H1 (cell line): ENCODE results near the gene GPX5. TPM values are rescaled to one million over a fixed set of nuclear protein-coding genes. Genes with fewer than 3 reads are reported as not detected.

Source experiments
- CTCF ChIA-PET: fragments of 300-600 bp; sonication (Branson Sonifier 250); formaldehyde crosslinking; loops from one replicate; lab custom pipeline; 2021; ENCODE audit not compliant: partially characterized antibody; lab: Charles Lee
- POLR2A ChIA-PET: fragments of 300-600 bp; sonication (Branson Sonifier 250); formaldehyde crosslinking; loops from one replicate; lab custom pipeline; 2021; ENCODE audit warnings: inconsistent platforms; ENCODE audit not compliant: partially characterized antibody; lab: Charles Lee
- DNase-seq, 2 experiments: peaks; one replicate each; pipeline versions ENCODE4 v3.0.0 to v3.0.0-alpha.2; 2010 to 2022; ENCODE audit warnings: low spot score in 2 of 2, low read depth in 1 of 2, mixed read lengths in 1 of 2
- FAIRE-seq: peaks from 2 replicates; lab custom pipeline; 2011; peaks lifted over from hg19 to GRCh38; lab: Jason Lieb, UNC
- H2AFZ ChIP-seq: 2 replicates; pipeline ENCODE4 v1.8.1; 2012; ENCODE audit warnings: low read length, inconsistent platforms
- H2AK5ac ChIP-seq: 2 replicates; pipeline ENCODE4 v1.6.1; 2013; ENCODE audit warnings: low read depth, low read length
- H2BK120ac ChIP-seq: replicated peaks from 2 replicates; pipeline ENCODE3; 2013; ENCODE audit warnings: low read depth, low read length, inconsistent platforms
- H2BK12ac ChIP-seq: 2 replicates; pipeline ENCODE4 v1.6.1; 2013; ENCODE audit warnings: low read depth, low read length
- H2BK15ac ChIP-seq: 2 replicates; pipeline ENCODE4 v1.6.1; 2013; ENCODE audit warnings: low read length
- H2BK20ac ChIP-seq: 2 replicates; pipeline ENCODE4 v1.6.1; 2013; ENCODE audit warnings: low read length
- H2BK5ac ChIP-seq: 2 replicates; pipeline ENCODE4 v1.6.1; 2013; ENCODE audit warnings: low read depth, low read length
- H3K14ac ChIP-seq: 2 replicates; pipeline ENCODE4 v1.6.1; 2013; ENCODE audit warnings: inconsistent platforms; ENCODE audit not compliant: insufficient read length
- H3K18ac ChIP-seq: 2 replicates; pipeline ENCODE4 v1.6.1; 2013; ENCODE audit warnings: low read length; ENCODE audit errors: extremely low read depth
- H3K23ac ChIP-seq: 2 replicates; pipeline ENCODE4 v1.6.1; 2013; ENCODE audit warnings: inconsistent platforms; ENCODE audit not compliant: insufficient read length
- H3K23me2 ChIP-seq: 2 replicates; pipeline ENCODE4 v1.6.1; 2013; ENCODE audit warnings: low read depth, low read length
- H3K27ac ChIP-seq: 2 replicates; pipeline ENCODE4 v1.6.1; 2011; ENCODE audit warnings: low read depth, low read length, inconsistent platforms
- H3K27me3 ChIP-seq, 4 experiments: replicated peaks in 1 of 4; 1 replicate in 1 of 4; 2 replicates in 3 of 4; pipeline versions ENCODE4 v1.6.1 to v1.8.1; 2011 to 2013; ENCODE audit warnings: low read length in 3 of 4, mild to moderate bottlenecking in 3 of 4, inconsistent platforms in 2 of 4, mixed read lengths in 2 of 4, moderate library complexity in 1 of 4; ENCODE audit not compliant: control insufficient read depth in 3 of 4, insufficient read depth in 3 of 4; ENCODE audit errors: extremely low read depth in 1 of 4
- H3K36me3 ChIP-seq, 4 experiments: 2 replicates each; pipeline versions ENCODE4 v1.6.1 to v1.8.1; 2011 to 2013; ENCODE audit warnings: mild to moderate bottlenecking in 4 of 4, low read length in 3 of 4, moderate library complexity in 2 of 4, control low read depth in 1 of 4, inconsistent platforms in 1 of 4; ENCODE audit not compliant: insufficient read depth in 4 of 4, control insufficient read depth in 2 of 4
- H3K4ac ChIP-seq: replicated peaks from 2 replicates; pipeline ENCODE3; 2013; ENCODE audit warnings: low read length, low read depth, mixed read lengths, inconsistent platforms; ENCODE audit not compliant: insufficient read length
- H3K4me1 ChIP-seq, 4 experiments: replicated peaks in 1 of 4; 1 replicate in 1 of 4; 2 replicates in 3 of 4; pipeline versions ENCODE4 v1.6.1 to v1.8.1; 2011 to 2013; ENCODE audit warnings: low read length in 3 of 4, inconsistent platforms in 2 of 4, mixed read lengths in 1 of 4; ENCODE audit not compliant: insufficient read depth in 4 of 4, control insufficient read depth in 3 of 4
- H3K4me2 ChIP-seq, 2 experiments: 2 replicates each; pipeline versions ENCODE4 v1.6.1 to v1.8.1; 2011 to 2013; ENCODE audit warnings: low read depth in 2 of 2, low read length in 2 of 2, control low read depth in 1 of 2, inconsistent platforms in 1 of 2, mild to moderate bottlenecking in 1 of 2; ENCODE audit not compliant: insufficient read depth in 1 of 2
- H3K4me3 ChIP-seq, 4 experiments: fragments of 200-600, 300-600 bp in 1 of 4; sonication (generic), shearing (Covaris generic), sonication (Bioruptor Twin) in 1 of 4; 2 replicates each; pipeline versions ENCODE4 v1.5.1 to v1.8.1; 2011 to 2016; ENCODE audit warnings: low read length in 4 of 4, low read depth in 3 of 4, control low read depth in 2 of 4, inconsistent platforms in 2 of 4, mild to moderate bottlenecking in 2 of 4, mixed read lengths in 1 of 4, moderate library complexity in 1 of 4; ENCODE audit not compliant: insufficient read depth in 2 of 4; ENCODE audit errors: extremely low read depth in 1 of 4
- H3K56ac ChIP-seq: replicated peaks from 2 replicates; pipeline ENCODE3; 2013; ENCODE audit warnings: low read depth, mild to moderate bottlenecking, mixed read lengths, low read length, inconsistent platforms; ENCODE audit not compliant: insufficient read length
- H3K79me1 ChIP-seq: 2 replicates; pipeline ENCODE4 v1.6.1; 2013; ENCODE audit warnings: low read depth, low read length, control low read depth
- H3K79me2 ChIP-seq, 2 experiments: 2 replicates each; pipeline versions ENCODE4 v1.6.1 to v1.8.1; 2012 to 2013; ENCODE audit warnings: low read length in 2 of 2, mild to moderate bottlenecking in 2 of 2, inconsistent platforms in 1 of 2; ENCODE audit not compliant: insufficient read depth in 2 of 2, control insufficient read depth in 1 of 2
- H3K9ac ChIP-seq, 4 experiments: replicated peaks in 1 of 4; 1 replicate in 1 of 4; 2 replicates in 3 of 4; pipeline versions ENCODE4 v1.6.1 to v1.8.1; 2011 to 2013; ENCODE audit warnings: low read depth in 3 of 4, low read length in 3 of 4, control low read depth in 2 of 4, mild to moderate bottlenecking in 2 of 4, moderate library complexity in 2 of 4, inconsistent platforms in 1 of 4; ENCODE audit errors: extremely low read depth in 1 of 4
- H3K9me3 ChIP-seq, 2 experiments: 2 replicates each; pipeline versions ENCODE4 v1.6.1 to v1.8.1; 2012 to 2013; ENCODE audit warnings: mild to moderate bottlenecking in 2 of 2, moderate library complexity in 2 of 2, control low read depth in 1 of 2, inconsistent platforms in 1 of 2, low read depth in 1 of 2, low read length in 1 of 2, mixed read lengths in 1 of 2; ENCODE audit not compliant: insufficient read depth in 2 of 2
- H4K20me1 ChIP-seq, 2 experiments: replicated peaks in 1 of 2; 2 replicates each; pipeline versions ENCODE3 to v1.8.1; 2011 to 2013; ENCODE audit warnings: inconsistent platforms in 2 of 2, low read length in 2 of 2, mild to moderate bottlenecking in 1 of 2; ENCODE audit not compliant: insufficient read depth in 2 of 2, control insufficient read depth in 1 of 2
- H4K5ac ChIP-seq: 2 replicates; pipeline ENCODE4 v1.6.1; 2013; ENCODE audit warnings: low read length, low read depth, mixed read lengths, inconsistent platforms; ENCODE audit not compliant: insufficient read length
- H4K8ac ChIP-seq: 2 replicates; pipeline ENCODE4 v1.8.0; 2013; ENCODE audit warnings: mild to moderate bottlenecking, moderate library complexity, low read length, inconsistent platforms; ENCODE audit not compliant: insufficient read depth; ENCODE audit errors: extremely low read depth
- H4K91ac ChIP-seq: replicated peaks from 2 replicates; pipeline ENCODE3; 2013; ENCODE audit warnings: low read length, mixed read lengths, inconsistent platforms; ENCODE audit not compliant: insufficient read length
- ASH2L ChIP-seq: fragments of 200-600, 300-600 bp; sonication (generic); IDR thresholded peaks from one replicate; pipeline ENCODE4 v1.7.1; 2017; ENCODE audit warnings: low read length
- CBX5 ChIP-seq: fragments of 300-800, 300-1000 bp; sonication (generic); IDR thresholded peaks from 2 replicates; pipeline ENCODE4 v1.7.1; 2016; ENCODE audit warnings: antibody characterized with exemption, low read length, low read depth
- CBX8 ChIP-seq: fragments of 300-800, 300-1000 bp; sonication (generic); IDR thresholded peaks from 2 replicates; pipeline ENCODE4 v1.7.1; 2016; ENCODE audit warnings: low read depth, low read length, borderline replicate concordance
- HDAC6 ChIP-seq: IDR thresholded peaks from one replicate; pipeline ENCODE4 v1.7.1; 2012; ENCODE audit warnings: low read depth, mild to moderate bottlenecking, inconsistent platforms, low read length, moderate library complexity
- JUND ChIP-seq: IDR thresholded peaks from 2 replicates; pipeline ENCODE4 v1.6.1; 2011; ENCODE audit warnings: mild to moderate bottlenecking, improper control_type of control experiment, low read length
- RBBP5 ChIP-seq: IDR thresholded peaks from 2 replicates; pipeline ENCODE4 v1.7.1; 2012; ENCODE audit warnings: low read depth, mild to moderate bottlenecking, inconsistent platforms, low read length, moderate library complexity, borderline replicate concordance
- RFX5 ChIP-seq: IDR thresholded peaks from 2 replicates; pipeline ENCODE4 v1.6.1; 2011; ENCODE audit warnings: low read depth, low read length, improper control_type of control experiment, borderline replicate concordance
- SAP30 ChIP-seq: fragments of 300-600 bp; sonication (generic); IDR thresholded peaks from 2 replicates; pipeline ENCODE4 v1.7.1; 2012; ENCODE audit warnings: low read length, moderate library complexity, mild to moderate bottlenecking, inconsistent platforms; ENCODE audit not compliant: insufficient read depth, insufficient replicate concordance
- SP2 ChIP-seq: IDR thresholded peaks from 2 replicates; pipeline ENCODE4 v1.6.1; 2012; ENCODE audit warnings: mild to moderate bottlenecking, low read length, inconsistent platforms
- TEAD4 ChIP-seq: IDR thresholded peaks from 2 replicates; pipeline ENCODE4 v1.6.1; 2012; ENCODE audit warnings: low read depth, low read length, inconsistent platforms, mixed read lengths
- YY1 ChIP-seq: IDR thresholded peaks from 2 replicates; pipeline ENCODE4 v1.6.1; 2011; ENCODE audit warnings: low read depth, mild to moderate bottlenecking, low read length
- whole genome bisulfite sequencing, 2 experiments: shearing (Covaris generic) in 1 of 2; methylation state at CpG; one replicate each; pipeline versions ENCODE4 v1.1.6 to v1.1.7; 2013 to 2015; ENCODE audit warnings: low lambda C conversion rate in 2 of 2, mixed read lengths in 2 of 2, inconsistent platforms in 1 of 2, low coverage in 1 of 2, missing lambda C conversion rate in 1 of 2; ENCODE audit not compliant: insufficient replicate concordance in 2 of 2, insufficient coverage in 1 of 2, insufficient read length in 1 of 2; ENCODE audit errors: extremely low coverage in 1 of 2, missing lambda C conversion rate in 1 of 2; 5-methylcytosine and 5-hydroxymethylcytosine counted together
- polyA plus RNA-seq, 7 experiments: library from polyadenylated mRNA; depleted of rRNA in 3 of 7; stranded (reverse) in 5 of 7; unstranded in 2 of 7; fragments of >200 nt in 5 of 7; fragments of 200-250 nt in 2 of 7; gene quantifications; 1 replicate in 5 of 7; 2 replicates in 1 of 7; 4 replicates in 1 of 7; pipeline versions ENCODE4 v1.2.1 to v1.2.3, GENCODE V29; 2011 to 2013; ENCODE audit warnings: missing spikeins in 2 of 7, mixed read lengths in 2 of 7
- total RNA-seq: library from RNA; stranded (reverse); fragmentation: NEBNext Ultra II Directional; extraction: Animal tissue kit (Norgen Biotek cat#: 25700); gene quantifications from 2 replicates; pipeline ENCODE4 v1.2.1, GENCODE V29; 2021
- TF ChIP-seq, protein P1 (sequence below): IDR thresholded peaks from 2 replicates; pipeline ENCODE4 v1.6.1; 2012; ENCODE audit warnings: inconsistent platforms

The GPX5 gene
- total and polyA plus RNA-seq, 2 of the 8 experiments (the other 6 are each of a cell fraction or from before 2014, with no cell fraction given), result 0.08 TPM; not detected in 1

DNA sequence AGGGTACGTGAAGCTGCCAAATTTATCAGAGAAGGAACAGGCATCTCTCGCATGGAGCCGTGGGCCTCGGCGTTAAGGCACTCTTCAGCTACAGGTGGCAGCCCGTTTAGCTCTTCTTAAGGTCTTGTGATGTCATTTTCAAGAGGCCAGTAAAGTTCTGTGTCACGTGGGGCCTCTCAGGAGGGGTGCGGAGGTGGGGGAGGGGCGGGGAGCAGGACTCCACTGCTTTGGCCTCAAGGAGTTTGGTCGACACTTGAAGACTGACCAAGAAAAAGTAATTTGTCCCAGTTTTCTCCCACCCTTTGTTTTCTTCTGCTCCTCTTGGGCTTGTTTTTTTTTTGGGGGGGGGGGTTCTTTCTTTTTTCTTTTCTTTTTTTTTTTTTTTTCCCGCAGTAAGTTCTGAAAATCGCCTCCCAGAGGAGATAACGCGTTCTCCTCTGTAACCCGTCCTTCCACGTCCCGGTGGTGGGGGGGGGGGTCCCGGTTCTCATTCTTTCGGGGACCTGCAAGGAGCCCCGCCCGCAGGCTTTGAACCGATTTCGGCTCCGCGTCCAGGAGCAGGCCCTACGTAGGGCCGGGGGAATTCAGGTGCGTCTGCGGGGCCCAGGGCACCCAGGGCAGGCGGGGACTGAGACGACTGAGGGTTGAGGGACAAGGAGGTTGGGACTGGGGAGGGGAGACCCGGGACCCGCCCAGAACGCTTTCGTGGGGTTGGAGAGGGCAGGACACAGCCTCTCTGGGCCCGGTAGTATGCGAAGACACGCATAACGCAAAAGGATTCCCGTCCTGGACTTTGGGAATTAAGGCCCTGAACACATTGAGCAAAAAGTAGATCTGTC lies 36.1 kb upstream of the GPX5 start:
- Histone ChIP-seq H2BK120ac (no peak overlapping the region), H3K79me1 (no peaks in the 10 kb centered on the region), H3K4ac (no peak overlapping the region), H4K91ac (no peak overlapping the region), H3K36me3 (no peaks in the 10 kb centered on the region), H3K4me2 (peak overlapping the region; percentile 74 to 91), H4K5ac (no peak overlapping the region), H3K4me3 (peak overlapping the region; percentile 69 to 80 (median 76)), H2AK5ac (no peak overlapping the region), H3K27me3 (peaks cover 0 to 2% (median 0%) of the 10 kb centered on the region in 4 experiments; a peak in 2 of 7 replicates), H2BK12ac (no peak overlapping the region; the same call in 1 of the 2 replicates), H3K18ac (no peak overlapping the region), H3K79me2 (no peaks in the 10 kb centered on the region), H3K56ac (no peak overlapping the region), H2AFZ (peak overlapping the region; percentile 65), H3K27ac (peak overlapping the region; percentile 34; the same call in 1 of the 2 replicates), H2BK15ac (no peak overlapping the region), H2BK5ac (no peak overlapping the region), H3K4me1 (peaks cover 0 to 6% (median 2%) of the 10 kb centered on the region in 4 experiments; a peak in 2 of 7 replicates), H3K14ac (no peak overlapping the region), H4K8ac (peak overlapping the region; percentile 90), H2BK20ac (no peak overlapping the region), H4K20me1 (no peaks in the 10 kb centered on the region), H3K23me2 (peaks cover 7% of the 10 kb centered on the region), H3K9me3 (no peaks in the 10 kb centered on the region), H3K23ac (no peak overlapping the region), H3K9ac (peak overlapping the region; percentile 62 to 70 (median 66))
- FAIRE-seq (no peak), DNase-seq (peak; percentile 77 to 82)
- ChIA-PET CTCF (interaction anchor here (0.8 to 1.4 kb wide), 4 partner anchors 25 to 384 kb away, joined by 3 to 6 read pairs (median 4); no protein-coding TSS in a partner anchor), POLR2A (interaction anchor here (0.6 to 2.0 kb wide), 21 partner anchors 8 to 269 kb away, joined by 3 to 11 read pairs (median 4); partner anchors contain the start of gene ZSCAN12)
- 3% methylated on average over 30 of the region's 40 CpGs; no CpG with 5 or more reads in 1 of the 2 experiments for WGBS, 2 experiments
- TF ChIP-seq SAP30 (no peak), JUND (no peak), ASH2L (peak; percentile 76), YY1 (no peak), SP2 (no peak), RBBP5 (peak; percentile 84), TEAD4 (no peak), HDAC6 (no peak), CBX5 (no peak), CBX8 (no peak), RFX5 (no peak)
- TF ChIP-seq, protein P1, sequence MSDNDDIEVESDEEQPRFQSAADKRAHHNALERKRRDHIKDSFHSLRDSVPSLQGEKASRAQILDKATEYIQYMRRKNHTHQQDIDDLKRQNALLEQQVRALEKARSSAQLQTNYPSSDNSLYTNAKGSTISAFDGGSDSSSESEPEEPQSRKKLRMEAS, result peak; percentile 67
